Stomach (tissue), 4 donors: ENCODE measurements around the gene GRK4.

ENCODE experiments used
- CTCF ChIP-seq, 7 experiments: fragments of 450-650 bp in 4 of 7; fragments of 200-600 bp in 3 of 7; sonication (generic) in 3 of 7; IDR thresholded peaks; one replicate each; pipeline ENCODE4 v1.5.1; 2016 to 2019; ENCODE audit warnings: antibody characterized with exemption in 7 of 7, control low read depth in 2 of 7, mild to moderate bottlenecking in 1 of 7
- EP300 ChIP-seq: sonication (generic); formaldehyde crosslinking; IDR thresholded peaks from one replicate; pipeline ENCODE4 v1.6.1; 2017; ENCODE audit warnings: antibody characterized with exemption
- POLR2A ChIP-seq, 4 donors: fragments of 450-650 bp; IDR thresholded peaks; one replicate each; pipeline ENCODE4 v1.6.1; 2016; ENCODE audit warnings: antibody characterized with exemption in 4 of 4, control low read depth in 2 of 4, mild to moderate bottlenecking in 1 of 4, moderate library complexity in 1 of 4
- POLR2AphosphoS5 ChIP-seq, 3 donors: sonication (generic); formaldehyde crosslinking; IDR thresholded peaks; one replicate each; pipeline ENCODE4 v1.6.1; 2016; ENCODE audit warnings: antibody characterized with exemption in 3 of 3

GRCh38 chr4:3037957-3038461 lies 74.6 kb downstream of the GRK4 start:
- TF ChIP-seq CTCF (IDR thresholded peaks at IDR 0.05) (no peak), POLR2A (IDR thresholded peaks at IDR 0.05) (no peak), EP300 (no peak), POLR2AphosphoS5 (IDR thresholded peaks at IDR 0.05) (no peak)
